H1 (cell line): ENCODE results near the gene CHD3.

ENCODE experiments used
- CBX8 ChIP-seq: fragments of 300-800, 300-1000 bp; sonication (generic); IDR thresholded peaks from 2 replicates; pipeline ENCODE4 v1.7.1; 2016; ENCODE audit warnings: low read depth, low read length, borderline replicate concordance
- CREB1 ChIP-seq: IDR thresholded peaks from 2 replicates; pipeline ENCODE4 v1.6.1; 2012; ENCODE audit warnings: inconsistent platforms
- EP300 ChIP-seq, 2 experiments: IDR thresholded peaks; 1 replicate in 1 of 2; 2 replicates in 1 of 2; pipeline ENCODE4 v1.6.1; 2011 to 2012; ENCODE audit warnings: low read depth in 2 of 2, low read length in 2 of 2, mild to moderate bottlenecking in 2 of 2, borderline replicate concordance in 1 of 2, inconsistent platforms in 1 of 2, moderate library complexity in 1 of 2
- EZH2 ChIP-seq: fragments of 200-600 bp; sonication (generic); IDR thresholded peaks from 2 replicates; pipeline ENCODE4 v1.7.1; 2012; ENCODE audit warnings: low read depth, mild to moderate bottlenecking, moderate library complexity, low read length, inconsistent platforms; ENCODE audit not compliant: severe bottlenecking
- POLR2A ChIP-seq, 2 experiments: IDR thresholded peaks; 1 replicate in 1 of 2; 2 replicates in 1 of 2; pipeline ENCODE4 v1.6.1; 2011; ENCODE audit warnings: low read depth in 2 of 2, low read length in 2 of 2, mild to moderate bottlenecking in 2 of 2; ENCODE audit errors: control extremely low read depth in 1 of 2
- SIN3A ChIP-seq, 2 experiments: IDR thresholded peaks in 1 of 2; conservative IDR thresholded peaks in 1 of 2; 2 replicates each; pipeline ENCODE4 v1.6.1; 2011 to 2012; ENCODE audit warnings: low read length in 2 of 2, improper control_type of control experiment in 1 of 2, low read depth in 1 of 2, mild to moderate bottlenecking in 1 of 2
- TBP ChIP-seq: IDR thresholded peaks from 2 replicates; pipeline ENCODE4 v1.6.1; 2011; ENCODE audit warnings: low read depth, low read length, improper control_type of control experiment
- TF ChIP-seq, protein P1 (sequence below): IDR thresholded peaks from 2 replicates; pipeline ENCODE4 v1.6.1; 2011; ENCODE audit warnings: low read depth, mild to moderate bottlenecking, low read length; ENCODE audit not compliant: insufficient read depth
- TF ChIP-seq, protein P2 (sequence below), 3 experiments: IDR thresholded peaks; 1 replicate in 2 of 3; 2 replicates in 1 of 3; pipeline versions ENCODE4 v1.5.1 to v1.6.1; 2011; ENCODE audit warnings: low read length in 3 of 3, mild to moderate bottlenecking in 3 of 3, inconsistent platforms in 2 of 3, low read depth in 1 of 3, moderate library complexity in 1 of 3; ENCODE audit not compliant: insufficient read depth in 1 of 3; ENCODE audit errors: control extremely low read depth in 1 of 3
- TF ChIP-seq, protein P3 (sequence below): IDR thresholded peaks from 2 replicates; pipeline ENCODE4 v1.6.1; 2011; ENCODE audit warnings: low read length, improper control_type of control experiment

DNA sequence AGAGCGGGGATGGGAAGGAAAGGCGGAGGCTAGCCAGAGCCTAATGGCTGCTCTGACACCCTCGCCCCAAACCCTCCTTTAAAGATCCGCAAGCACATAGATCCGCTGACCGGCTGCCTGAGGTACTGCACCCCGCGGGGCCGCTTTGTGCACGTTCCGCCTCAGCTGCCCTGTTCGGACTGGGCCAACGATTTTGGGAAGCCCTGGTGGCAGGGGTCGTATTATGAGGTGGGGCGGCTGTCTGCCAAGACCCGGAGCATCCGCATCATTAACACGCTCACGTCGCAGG, 30.1 kb upstream of the CHD3 start:
- TF ChIP-seq, protein P1, sequence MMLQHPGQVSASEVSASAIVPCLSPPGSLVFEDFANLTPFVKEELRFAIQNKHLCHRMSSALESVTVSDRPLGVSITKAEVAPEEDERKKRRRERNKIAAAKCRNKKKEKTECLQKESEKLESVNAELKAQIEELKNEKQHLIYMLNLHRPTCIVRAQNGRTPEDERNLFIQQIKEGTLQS = no peak
- TF ChIP-seq EP300 (IDR thresholded peaks at IDR 0.05; ENCODE audit: borderline replicate concordance in 1 of 2, low read depth in 2 of 2, low read length in 2 of 2) (no peak), POLR2A (IDR thresholded peaks at IDR 0.05; ENCODE audit: control extremely low read depth in 1 of 2, low read depth in 2 of 2, low read length in 2 of 2) (no peak), TBP (no peak), EZH2 (no peak), CREB1 (no peak), CBX8 (no peak), SIN3A (conservative IDR thresholded peaks at IDR 0.05 in 1 of 2, IDR thresholded peaks at IDR 0.05 in 1 of 2; ENCODE audit: low read depth in 1 of 2, low read length in 2 of 2) (no peak)
- TF ChIP-seq, protein P2, sequence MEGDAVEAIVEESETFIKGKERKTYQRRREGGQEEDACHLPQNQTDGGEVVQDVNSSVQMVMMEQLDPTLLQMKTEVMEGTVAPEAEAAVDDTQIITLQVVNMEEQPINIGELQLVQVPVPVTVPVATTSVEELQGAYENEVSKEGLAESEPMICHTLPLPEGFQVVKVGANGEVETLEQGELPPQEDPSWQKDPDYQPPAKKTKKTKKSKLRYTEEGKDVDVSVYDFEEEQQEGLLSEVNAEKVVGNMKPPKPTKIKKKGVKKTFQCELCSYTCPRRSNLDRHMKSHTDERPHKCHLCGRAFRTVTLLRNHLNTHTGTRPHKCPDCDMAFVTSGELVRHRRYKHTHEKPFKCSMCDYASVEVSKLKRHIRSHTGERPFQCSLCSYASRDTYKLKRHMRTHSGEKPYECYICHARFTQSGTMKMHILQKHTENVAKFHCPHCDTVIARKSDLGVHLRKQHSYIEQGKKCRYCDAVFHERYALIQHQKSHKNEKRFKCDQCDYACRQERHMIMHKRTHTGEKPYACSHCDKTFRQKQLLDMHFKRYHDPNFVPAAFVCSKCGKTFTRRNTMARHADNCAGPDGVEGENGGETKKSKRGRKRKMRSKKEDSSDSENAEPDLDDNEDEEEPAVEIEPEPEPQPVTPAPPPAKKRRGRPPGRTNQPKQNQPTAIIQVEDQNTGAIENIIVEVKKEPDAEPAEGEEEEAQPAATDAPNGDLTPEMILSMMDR (IDR thresholded peaks at IDR 0.05; ENCODE audit: control extremely low read depth in 1 of 3, insufficient read depth in 1 of 3, low read depth in 1 of 3, low read length in 3 of 3) = peak in 2 of 3 experiments; percentile 33 to 45; a peak in 3 of 4 replicates
- TF ChIP-seq, protein P3, sequence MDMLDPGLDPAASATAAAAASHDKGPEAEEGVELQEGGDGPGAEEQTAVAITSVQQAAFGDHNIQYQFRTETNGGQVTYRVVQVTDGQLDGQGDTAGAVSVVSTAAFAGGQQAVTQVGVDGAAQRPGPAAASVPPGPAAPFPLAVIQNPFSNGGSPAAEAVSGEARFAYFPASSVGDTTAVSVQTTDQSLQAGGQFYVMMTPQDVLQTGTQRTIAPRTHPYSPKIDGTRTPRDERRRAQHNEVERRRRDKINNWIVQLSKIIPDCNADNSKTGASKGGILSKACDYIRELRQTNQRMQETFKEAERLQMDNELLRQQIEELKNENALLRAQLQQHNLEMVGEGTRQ = no peak
